Endodermal cell (in vitro differentiated cells): ENCODE results near the gene NFE2L3. TPM values are rescaled to one million over a fixed set of nuclear protein-coding genes. Genes with fewer than 3 reads are reported as not detected.

Experiments
- DNase-seq: peaks from one replicate; pipeline ENCODE4 v3.0.0-alpha.2; 2017
- H3K27ac ChIP-seq: 2 replicates; pipeline ENCODE4 v1.5.1; 2013; ENCODE audit warnings: mild to moderate bottlenecking, low read depth, low read length, moderate library complexity
- H3K27me3 ChIP-seq: 2 replicates; pipeline ENCODE4 v1.6.1; 2013; ENCODE audit warnings: mild to moderate bottlenecking, low read length, moderate library complexity; ENCODE audit not compliant: insufficient read depth, control insufficient read depth, poor library complexity, severe bottlenecking
- H3K36me3 ChIP-seq: 2 replicates; pipeline ENCODE4 v1.7.0; 2013; ENCODE audit warnings: mild to moderate bottlenecking, low read length, moderate library complexity; ENCODE audit not compliant: control insufficient read depth, insufficient read depth
- H3K4me1 ChIP-seq: one replicate; pipeline ENCODE4 v1.7.0; 2013; ENCODE audit warnings: low read length; ENCODE audit not compliant: control insufficient read depth, insufficient read depth
- H3K4me3 ChIP-seq: 2 replicates; pipeline ENCODE4 v1.5.1; 2013; ENCODE audit warnings: mild to moderate bottlenecking, low read length, moderate library complexity
- H3K9ac ChIP-seq: 2 replicates; pipeline ENCODE4 v1.6.1; 2013; ENCODE audit warnings: mild to moderate bottlenecking, low read length, moderate library complexity; ENCODE audit not compliant: poor library complexity, severe bottlenecking; ENCODE audit errors: extremely low read depth
- H3K9me3 ChIP-seq: 2 replicates; pipeline ENCODE4 v1.6.1; 2013; ENCODE audit warnings: mild to moderate bottlenecking, low read length, moderate library complexity; ENCODE audit not compliant: control insufficient read depth
- H3K27ac Mint-ChIP-seq: 2 replicates; pipeline ENCODE4 v1.8.0; 2020; ENCODE audit warnings: mixed read lengths
- H3K27me3 Mint-ChIP-seq: 2 replicates; pipeline ENCODE4 v1.8.0; 2021; ENCODE audit warnings: mild to moderate bottlenecking, mixed read lengths; ENCODE audit not compliant: insufficient read depth
- H3K36me3 Mint-ChIP-seq: 2 replicates; pipeline ENCODE4 v1.8.0; 2020; ENCODE audit warnings: low read depth, mixed read lengths
- H3K4me1 Mint-ChIP-seq: 2 replicates; pipeline ENCODE4 v1.8.0; 2020; ENCODE audit warnings: mixed read lengths
- H3K4me3 Mint-ChIP-seq: 2 replicates; pipeline ENCODE4 v1.8.0; 2020; ENCODE audit warnings: mild to moderate bottlenecking, moderate library complexity, mixed read lengths
- H3K9me3 Mint-ChIP-seq: 2 replicates; pipeline ENCODE4 v1.8.0; 2020; ENCODE audit warnings: mild to moderate bottlenecking, mixed read lengths
- WGBS, 2 experiments: methylation state at CpG; one replicate each; pipeline versions ENCODE4 v1.1.5 to v1.1.7; 2013; ENCODE audit warnings: missing lambda C conversion rate in 2 of 2, mixed read lengths in 1 of 2; ENCODE audit not compliant: insufficient coverage in 1 of 2, insufficient read length in 1 of 2; 5-methylcytosine and 5-hydroxymethylcytosine counted together
- total RNA-seq, 2 donors: library from RNA; stranded (reverse); fragmentation: NEBNext Ultra II Directional in 1 of 2; extraction: Animal tissue kit (Norgen Biotek cat#: 25700) in 1 of 2; gene quantifications; 2 replicates in 1 of 2; 3 replicates in 1 of 2; pipeline ENCODE4 v1.2.1, GENCODE V29; 2021
- TF ChIP-seq, protein P1 (sequence below): fragments of 200-600 bp; sonication (generic); conservative IDR thresholded peaks from 2 replicates; pipeline ENCODE4 v1.5.0; 2021; ENCODE audit warnings: antibody characterized with exemption, mild to moderate bottlenecking

Gene NFE2L3
- total RNA-seq, 2 donors from 2014 or later, result 20.2 to 48.4 TPM

GRCh38 chr7:26198133-26198780 lies 46.3 kb downstream of the NFE2L3 start:
- Mint-ChIP-seq H3K9me3 (no peaks in the 10 kb centered on the region), H3K4me1 (peaks cover 29% of the 10 kb centered on the region), H3K4me3 (peak overlapping the region; percentile 100), H3K27me3 (no peaks in the 10 kb centered on the region), H3K27ac (peak overlapping the region; percentile 100), H3K36me3 (peaks cover 74% of the 10 kb centered on the region)
- H3K4me1 ChIP-seq, result peaks cover 5% of the 10 kb centered on the region
- H3K27ac ChIP-seq, result no peak overlapping the region
- TF ChIP-seq, protein P1, sequence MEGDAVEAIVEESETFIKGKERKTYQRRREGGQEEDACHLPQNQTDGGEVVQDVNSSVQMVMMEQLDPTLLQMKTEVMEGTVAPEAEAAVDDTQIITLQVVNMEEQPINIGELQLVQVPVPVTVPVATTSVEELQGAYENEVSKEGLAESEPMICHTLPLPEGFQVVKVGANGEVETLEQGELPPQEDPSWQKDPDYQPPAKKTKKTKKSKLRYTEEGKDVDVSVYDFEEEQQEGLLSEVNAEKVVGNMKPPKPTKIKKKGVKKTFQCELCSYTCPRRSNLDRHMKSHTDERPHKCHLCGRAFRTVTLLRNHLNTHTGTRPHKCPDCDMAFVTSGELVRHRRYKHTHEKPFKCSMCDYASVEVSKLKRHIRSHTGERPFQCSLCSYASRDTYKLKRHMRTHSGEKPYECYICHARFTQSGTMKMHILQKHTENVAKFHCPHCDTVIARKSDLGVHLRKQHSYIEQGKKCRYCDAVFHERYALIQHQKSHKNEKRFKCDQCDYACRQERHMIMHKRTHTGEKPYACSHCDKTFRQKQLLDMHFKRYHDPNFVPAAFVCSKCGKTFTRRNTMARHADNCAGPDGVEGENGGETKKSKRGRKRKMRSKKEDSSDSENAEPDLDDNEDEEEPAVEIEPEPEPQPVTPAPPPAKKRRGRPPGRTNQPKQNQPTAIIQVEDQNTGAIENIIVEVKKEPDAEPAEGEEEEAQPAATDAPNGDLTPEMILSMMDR, result peak; percentile 92
- H3K9ac ChIP-seq, result peak overlapping the region; percentile 100
- peak overlapping the region; percentile 94 for H3K4me3 ChIP-seq
- H3K27me3 ChIP-seq, result no peaks in the 10 kb centered on the region
- no peaks in the 10 kb centered on the region for H3K9me3 ChIP-seq
- peaks cover 69% of the 10 kb centered on the region for H3K36me3 ChIP-seq
- DNase-seq, result no peak
- 0% methylated on average over 3 to 5 of the region's 6 CpGs for WGBS, 2 experiments

DNA sequence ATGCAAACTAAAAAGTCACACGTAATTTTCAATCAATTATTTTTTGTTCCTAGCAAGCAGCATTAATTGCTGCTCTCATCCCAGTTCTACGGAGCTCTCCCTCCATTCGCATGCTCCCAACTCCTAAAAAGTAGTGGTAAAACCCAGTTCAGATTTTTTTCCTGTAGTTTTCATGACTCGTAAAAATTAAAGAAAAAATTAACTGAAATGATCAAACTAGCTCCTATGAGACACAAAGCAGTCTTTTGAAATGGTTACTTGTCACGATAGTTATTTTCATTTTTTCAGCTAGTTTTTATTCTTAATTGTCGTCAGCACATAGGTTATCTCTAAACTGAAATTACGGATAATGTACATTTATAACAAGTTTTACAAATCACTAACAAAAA lies 46.8 kb downstream of the NFE2L3 start:
- Histone ChIP-seq H3K9ac (peak overlapping the region; percentile 100), H3K4me3 (peak overlapping the region; percentile 94), H3K27ac (no peak overlapping the region), H3K9me3 (no peaks in the 10 kb centered on the region), H3K27me3 (no peaks in the 10 kb centered on the region), H3K4me1 (peaks cover 5% of the 10 kb centered on the region), H3K36me3 (peaks cover 69% of the 10 kb centered on the region)
- WGBS, 2 experiments, result 0% methylated on average over 5 to 7 of the region's 7 CpGs
- H3K4me3 Mint-ChIP-seq, result peak overlapping the region; percentile 100
- peaks cover 74% of the 10 kb centered on the region for H3K36me3 Mint-ChIP-seq
- DNase-seq, result no peak
- H3K27me3 Mint-ChIP-seq, result no peaks in the 10 kb centered on the region
- peaks cover 32% of the 10 kb centered on the region for H3K4me1 Mint-ChIP-seq
- peak overlapping the region; percentile 100 for H3K27ac Mint-ChIP-seq
- no peaks in the 10 kb centered on the region for H3K9me3 Mint-ChIP-seq
- TF ChIP-seq, protein P1, result no peak

- H3K36me3 ChIP-seq, result peaks cover 67% of the 10 kb centered on the region
- peaks cover 33% of the 10 kb centered on the region for H3K4me1 Mint-ChIP-seq
- H3K27me3 ChIP-seq, result no peaks in the 10 kb centered on the region
- WGBS, 2 experiments, result 0 to 1% methylated on average over 21 to 36 of the region's 36 CpGs
- H3K9me3 ChIP-seq, result no peaks in the 10 kb centered on the region
- H3K4me3 Mint-ChIP-seq, result peak overlapping the region; percentile 100
- TF ChIP-seq, protein P1, result no peak
- no peaks in the 10 kb centered on the region for H3K27me3 Mint-ChIP-seq
- H3K27ac ChIP-seq, result peak overlapping the region; percentile 99
- peaks cover 4% of the 10 kb centered on the region for H3K4me1 ChIP-seq
- H3K4me3 ChIP-seq, result peak overlapping the region; percentile 94
- H3K9me3 Mint-ChIP-seq, result no peaks in the 10 kb centered on the region
- DNase-seq, result no peak
- H3K36me3 Mint-ChIP-seq, result peaks cover 72% of the 10 kb centered on the region
- peak overlapping the region; percentile 100 for H3K27ac Mint-ChIP-seq
- peak overlapping the region; percentile 100 for H3K9ac ChIP-seq
Observed at GRCh38 chr7:26199301-26200037, 47.5 kb downstream of the NFE2L3 start.
